NCI-H2196 (cell line): ENCODE data around the gene KAZN.

Experiments
- DNase-seq: peaks from one replicate; lab custom pipeline; 2025; ENCODE audit not compliant: unreplicated experiment; lab: John Stamatoyannopoulos, UW

The KAZN gene

GRCh38 chr1:15016526-15016925, 418.0 kb downstream of the KAZN start:
- DNase-seq, result no peak

GRCh38 chr1:15017120-15017519, 418.6 kb downstream of the KAZN start:
- no peak for DNase-seq

GRCh38 chr1:15018767-15019166, 420.3 kb downstream of the KAZN start:
- no peak for DNase-seq

GRCh38 chr1:15020943-15021745, 422.7 kb downstream of the KAZN start:
- DNase-seq, result no peak

GRCh38 chr1:15022048-15022447, 423.6 kb downstream of the KAZN start:
- DNase-seq, result no peak

- no peak for DNase-seq
These were observed 424.7 kb downstream of the KAZN start for GRCh38 chr1:15023205-15023604.

- no peak for DNase-seq
These were observed 425.5 kb downstream of the KAZN start for GRCh38 chr1:15023976-15024375.

- DNase-seq, result no peak
These were observed 427.6 kb downstream of the KAZN start for GRCh38 chr1:15026117-15026489.

- peak; percentile 57 for DNase-seq
These were observed 429.1 kb downstream of the KAZN start for GRCh38 chr1:15027515-15027986.

GRCh38 chr1:15028102-15028501, 429.6 kb downstream of the KAZN start:
- DNase-seq, result no peak

- no peak for DNase-seq
These were observed 430.1 kb downstream of the KAZN start for GRCh38 chr1:15028616-15029015.

- no peak for DNase-seq
These were observed 430.6 kb downstream of the KAZN start for GRCh38 chr1:15029036-15029435.

GRCh38 chr1:15029786-15030185, 431.3 kb downstream of the KAZN start:
- DNase-seq, result no peak

GRCh38 chr1:15031251-15031933, 432.9 kb downstream of the KAZN start:
- no peak for DNase-seq

GRCh38 chr1:15033264-15033663, 434.8 kb downstream of the KAZN start:
- no peak for DNase-seq

- no peak for DNase-seq
These were observed 436.2 kb downstream of the KAZN start for GRCh38 chr1:15034656-15035055.

GRCh38 chr1:15035236-15035635, 436.8 kb downstream of the KAZN start:
- no peak for DNase-seq

GRCh38 chr1:15036101-15036500, 437.6 kb downstream of the KAZN start:
- DNase-seq, result no peak

- DNase-seq, result peak; percentile 39
These were observed 439.9 kb downstream of the KAZN start for GRCh38 chr1:15038232-15039016.

- no peak for DNase-seq
These were observed 440.6 kb downstream of the KAZN start for GRCh38 chr1:15039017-15039648.

- no peak for DNase-seq
These were observed 441.4 kb downstream of the KAZN start for GRCh38 chr1:15039901-15040300.
